HepG2 (cell line): ENCODE data around the gene ADIPOR2. TPM values are rescaled to one million over a fixed set of nuclear protein-coding genes. Genes with fewer than 3 reads are reported as not detected.

Source experiments
- ARHGAP35 ChIP-seq: sonication (generic); formaldehyde crosslinking; IDR thresholded peaks from 2 replicates; pipeline ENCODE4 v1.9.0; 2022; ENCODE audit warnings: mild to moderate bottlenecking, inconsistent platforms, moderate library complexity, missing genetic modification reagents, borderline replicate concordance
- EEA1 ChIP-seq: sonication (generic); formaldehyde crosslinking; IDR thresholded peaks from 2 replicates; pipeline ENCODE4 v1.5.1; 2020; ENCODE audit warnings: mild to moderate bottlenecking, missing genetic modification reagents, borderline replicate concordance
- HNRNPH1 ChIP-seq: fragments of 200-400 bp; formaldehyde crosslinking; optimal IDR thresholded peaks from 2 replicates; pipeline ENCODE3; 2017; ENCODE audit warnings: mild to moderate bottlenecking, low read depth, low read length
- NFYB ChIP-seq: sonication (generic); formaldehyde crosslinking; IDR thresholded peaks from 2 replicates; pipeline ENCODE4 v1.4.0; 2020; ENCODE audit warnings: missing genetic modification reagents
- REST ChIP-seq, 2 experiments: IDR thresholded peaks; 2 replicates each; pipeline ENCODE4 v1.6.1; 2011 to 2012; ENCODE audit warnings: low read length in 2 of 2, borderline replicate concordance in 1 of 2, low read depth in 1 of 2, mild to moderate bottlenecking in 1 of 2, moderate library complexity in 1 of 2
- REXO4 ChIP-seq: sonication (generic); formaldehyde crosslinking; IDR thresholded peaks from 2 replicates; pipeline ENCODE4 v1.8.0; 2022; ENCODE audit warnings: missing genetic modification reagents, mild to moderate bottlenecking, borderline replicate concordance
- RNF2 ChIP-seq: fragments of 450-650 bp; conservative IDR thresholded peaks from 2 replicates; pipeline ENCODE4 v1.6.1; 2016; ENCODE audit warnings: low read depth
- SMYD3 ChIP-seq: sonication (generic); formaldehyde crosslinking; IDR thresholded peaks from 2 replicates; pipeline ENCODE4 v1.8.1; 2023; ENCODE audit warnings: mild to moderate bottlenecking, missing genetic modification reagents
- STAT6 ChIP-seq: sonication (generic); formaldehyde crosslinking; IDR thresholded peaks from 2 replicates; pipeline ENCODE4 v1.4.0; 2020; ENCODE audit warnings: missing genetic modification reagents, mild to moderate bottlenecking, borderline replicate concordance
- ZFP37 ChIP-seq: sonication (generic); formaldehyde crosslinking; IDR thresholded peaks from 2 replicates; pipeline ENCODE4 v1.4.0; 2020; ENCODE audit warnings: missing genetic modification reagents, borderline replicate concordance
- ZNF124 ChIP-seq: sonication (generic); formaldehyde crosslinking; IDR thresholded peaks from 2 replicates; pipeline ENCODE4 v1.4.0; 2020; ENCODE audit warnings: missing genetic modification reagents
- ZNF503 ChIP-seq: sonication (generic); formaldehyde crosslinking; IDR thresholded peaks from 2 replicates; pipeline ENCODE4 v1.4.0; 2020; ENCODE audit warnings: missing genetic modification reagents
- ZNF510 ChIP-seq: sonication (generic); formaldehyde crosslinking; IDR thresholded peaks from 2 replicates; pipeline ENCODE4 v1.4.0; 2020; ENCODE audit warnings: low read depth, mild to moderate bottlenecking, missing genetic modification reagents
- ZNF556 ChIP-seq: sonication (generic); formaldehyde crosslinking; IDR thresholded peaks from 2 replicates; pipeline ENCODE4 v1.4.0; 2020; ENCODE audit warnings: mild to moderate bottlenecking, missing genetic modification reagents, borderline replicate concordance
- ZNF672 ChIP-seq: sonication (generic); formaldehyde crosslinking; IDR thresholded peaks from 2 replicates; pipeline ENCODE4 v1.8.1; 2022; ENCODE audit warnings: missing genetic modification reagents
- ZNF878 ChIP-seq: sonication (generic); formaldehyde crosslinking; IDR thresholded peaks from 2 replicates; pipeline ENCODE4 v1.8.1; 2023; ENCODE audit warnings: mild to moderate bottlenecking, missing genetic modification reagents, moderate library complexity
- ZSCAN21 ChIP-seq: sonication (generic); formaldehyde crosslinking; IDR thresholded peaks from 2 replicates; pipeline ENCODE4 v1.8.0; 2022; ENCODE audit warnings: mild to moderate bottlenecking, missing genetic modification reagents, moderate library complexity, borderline replicate concordance
- ZSCAN22 ChIP-seq: sonication (generic); formaldehyde crosslinking; IDR thresholded peaks from 2 replicates; pipeline ENCODE4 v1.4.0; 2020; ENCODE audit warnings: mild to moderate bottlenecking, missing genetic modification reagents
- polyA plus RNA-seq, 8 experiments: library from polyadenylated mRNA; depleted of rRNA in 3 of 8; stranded (reverse) in 7 of 8; unstranded in 1 of 8; fragments of >200 nt; fragmentation: Illumina TruSeq in 4 of 8; extraction: Trizol in 4 of 8; gene quantifications; 2 replicates each; pipeline versions ENCODE4 v1.2.1 to v1.2.3, GENCODE V29; 2011 to 2016; ENCODE audit warnings: low read depth in 4 of 8, missing spikeins in 1 of 8, mixed read lengths in 1 of 8; ENCODE audit not compliant: insufficient read depth in 1 of 8
- total RNA-seq, 5 experiments: library from RNA; depleted of rRNA; stranded (reverse); fragments of >200 nt; fragmentation: Illumina TruSeq; extraction: Trizol; gene quantifications; 2 replicates each; pipeline ENCODE4 v1.2.3, GENCODE V29; 2016; ENCODE audit warnings: low read depth in 1 of 5
- TF ChIP-seq, protein P1 (sequence below): sonication (generic); formaldehyde crosslinking; IDR thresholded peaks from 2 replicates; pipeline ENCODE4 v1.4.0; 2020; ENCODE audit warnings: missing genetic modification reagents

Gene ADIPOR2
- total and polyA plus RNA-seq, 2 of the 13 experiments (the other 11 are each of a cell fraction or from before 2014, with no cell fraction given) = 35.2 to 52.2 TPM

DNA sequence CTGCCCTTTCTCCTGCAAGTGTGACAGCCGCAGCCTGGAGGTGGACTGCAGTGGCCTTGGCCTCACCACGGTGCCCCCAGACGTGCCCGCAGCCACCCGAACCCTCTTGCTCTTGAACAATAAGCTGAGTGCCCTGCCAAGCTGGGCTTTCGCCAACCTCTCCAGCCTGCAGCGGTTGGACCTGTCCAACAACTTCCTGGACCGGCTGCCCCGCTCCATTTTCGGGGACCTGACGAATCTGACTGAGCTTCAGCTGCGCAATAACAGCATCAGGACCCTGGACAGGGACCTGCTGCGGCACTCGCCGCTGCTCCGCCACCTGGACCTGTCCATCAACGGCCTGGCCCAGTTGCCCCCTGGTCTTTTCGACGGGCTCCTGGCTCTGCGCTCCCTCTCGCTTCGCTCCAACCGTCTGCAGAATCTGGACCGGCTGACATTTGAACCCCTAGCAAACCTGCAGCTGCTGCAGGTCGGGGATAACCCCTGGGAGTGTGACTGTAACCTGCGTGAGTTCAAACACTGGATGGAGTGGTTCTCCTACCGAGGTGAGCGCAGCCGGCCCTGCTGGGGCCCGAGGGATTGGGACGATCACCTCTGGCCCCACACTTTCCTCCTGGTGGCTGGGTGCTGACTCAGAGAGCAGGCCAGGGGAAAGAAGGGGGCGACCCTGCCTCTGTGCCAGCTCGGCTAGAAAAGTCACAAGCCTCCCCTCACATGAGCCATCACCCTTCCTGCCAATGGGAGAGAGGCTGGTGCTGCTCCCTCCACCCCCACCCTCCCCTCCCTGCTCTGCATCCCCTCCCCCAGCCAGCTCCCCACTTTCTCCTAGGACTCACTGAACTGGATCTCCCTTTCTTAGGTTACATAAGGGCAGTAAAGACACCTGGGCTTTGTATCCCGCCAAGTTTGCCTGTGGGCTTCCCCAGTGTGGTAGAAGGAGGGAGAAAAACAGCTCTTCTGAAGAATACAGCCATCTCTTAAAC is 140.4 kb downstream of the ADIPOR2 start (continued):
- peak; percentile 79; the same call in 1 of the 2 replicates for TF ChIP-seq ZFP37 (CRISPR knock-in tag)
- no peak for TF ChIP-seq ZNF503 (CRISPR knock-in tag)
- no peak for TF ChIP-seq EEA1 (CRISPR knock-in tag)
- no peak for TF ChIP-seq ZNF672 (CRISPR knock-in tag)
- no peak for TF ChIP-seq HNRNPH1
- peak; percentile 44 for TF ChIP-seq NFYB
- TF ChIP-seq SMYD3 = no peak
- TF ChIP-seq, protein P1, sequence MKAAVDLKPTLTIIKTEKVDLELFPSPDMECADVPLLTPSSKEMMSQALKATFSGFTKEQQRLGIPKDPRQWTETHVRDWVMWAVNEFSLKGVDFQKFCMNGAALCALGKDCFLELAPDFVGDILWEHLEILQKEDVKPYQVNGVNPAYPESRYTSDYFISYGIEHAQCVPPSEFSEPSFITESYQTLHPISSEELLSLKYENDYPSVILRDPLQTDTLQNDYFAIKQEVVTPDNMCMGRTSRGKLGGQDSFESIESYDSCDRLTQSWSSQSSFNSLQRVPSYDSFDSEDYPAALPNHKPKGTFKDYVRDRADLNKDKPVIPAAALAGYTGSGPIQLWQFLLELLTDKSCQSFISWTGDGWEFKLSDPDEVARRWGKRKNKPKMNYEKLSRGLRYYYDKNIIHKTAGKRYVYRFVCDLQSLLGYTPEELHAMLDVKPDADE (CRISPR knock-in tag) = no peak
- peak; percentile 90 to 98 for TF ChIP-seq REST (IDR thresholded peaks at IDR 0.05; ENCODE audit: borderline replicate concordance in 1 of 2, low read depth in 1 of 2, low read length in 2 of 2)
- no peak for TF ChIP-seq ZNF510 (CRISPR knock-in tag)
- peak; percentile 94 for TF ChIP-seq ZNF124 (CRISPR knock-in tag)
- TF ChIP-seq STAT6 = no peak
- peak; percentile 56; the same call in 1 of the 2 replicates for TF ChIP-seq ZSCAN21 (CRISPR knock-in tag)
- no peak for TF ChIP-seq ZSCAN22 (CRISPR knock-in tag)
- TF ChIP-seq ARHGAP35 = peak; percentile 77; the same call in 1 of the 2 replicates
- no peak; the same call in 1 of the 2 replicates for TF ChIP-seq RNF2
- no peak for TF ChIP-seq ZNF556 (CRISPR knock-in tag)
- TF ChIP-seq ZNF878 = peak; percentile 84
- TF ChIP-seq REXO4 (CRISPR knock-in tag) = no peak
